DND-41 (cell line): ENCODE results near the gene PHLDB2.

Experiments
- CTCF ChIP-seq: IDR thresholded peaks from 2 replicates; pipeline ENCODE4 v1.5.1; 2012; ENCODE audit warnings: borderline replicate concordance, low read length, moderate library complexity, mild to moderate bottlenecking; ENCODE audit not compliant: poor library complexity, severe bottlenecking; ENCODE audit errors: extremely low read depth
- EZH2 ChIP-seq: IDR thresholded peaks from 3 replicates; pipeline ENCODE4 v1.6.1; 2012; ENCODE audit warnings: borderline replicate concordance, low read depth, mild to moderate bottlenecking, moderate library complexity, low read length, inconsistent platforms; ENCODE audit not compliant: severe bottlenecking

- TF ChIP-seq CTCF (peak; percentile 49), EZH2 (no peak)
Observed at GRCh38 chr3:111859974-111860859, 1.2 kb downstream of the PHLDB2 start.
